Epithelial cell of esophagus (primary cell): ENCODE data around the gene MRPL46.

Source experiments
- DNase-seq: peaks from one replicate; pipeline ENCODE4 v3.0.0; 2010; ENCODE audit warnings: low read depth
- H3K4me3 ChIP-seq: 2 replicates; pipeline ENCODE4 v1.5.1; 2011; ENCODE audit warnings: mild to moderate bottlenecking, low read length, control low read depth
- TF ChIP-seq, protein P1 (sequence below): IDR thresholded peaks from 2 replicates; pipeline ENCODE4 v1.5.1; 2011; ENCODE audit warnings: low read depth, mild to moderate bottlenecking, low read length, control low read depth, inconsistent platforms; ENCODE audit not compliant: insufficient read depth; ENCODE audit errors: missing control alignments

The MRPL46 gene

GRCh38 chr15:88467073-88467934 lies at the start of gene MRPL46, which contains the start of gene MRPS11:
TSS of gene MRPL46 (minus strand) at chr15:88467388. CDS start at chr15:88467377, 11 bp downstream.
TSS of gene MRPS11 (plus strand) at chr15:88467708. CDS start at chr15:88467718, 10 bp downstream.
- peak; percentile 85 for DNase-seq
- H3K4me3 ChIP-seq: peak within 1 kb of the TSS; percentile 94
- TF ChIP-seq, protein P1, sequence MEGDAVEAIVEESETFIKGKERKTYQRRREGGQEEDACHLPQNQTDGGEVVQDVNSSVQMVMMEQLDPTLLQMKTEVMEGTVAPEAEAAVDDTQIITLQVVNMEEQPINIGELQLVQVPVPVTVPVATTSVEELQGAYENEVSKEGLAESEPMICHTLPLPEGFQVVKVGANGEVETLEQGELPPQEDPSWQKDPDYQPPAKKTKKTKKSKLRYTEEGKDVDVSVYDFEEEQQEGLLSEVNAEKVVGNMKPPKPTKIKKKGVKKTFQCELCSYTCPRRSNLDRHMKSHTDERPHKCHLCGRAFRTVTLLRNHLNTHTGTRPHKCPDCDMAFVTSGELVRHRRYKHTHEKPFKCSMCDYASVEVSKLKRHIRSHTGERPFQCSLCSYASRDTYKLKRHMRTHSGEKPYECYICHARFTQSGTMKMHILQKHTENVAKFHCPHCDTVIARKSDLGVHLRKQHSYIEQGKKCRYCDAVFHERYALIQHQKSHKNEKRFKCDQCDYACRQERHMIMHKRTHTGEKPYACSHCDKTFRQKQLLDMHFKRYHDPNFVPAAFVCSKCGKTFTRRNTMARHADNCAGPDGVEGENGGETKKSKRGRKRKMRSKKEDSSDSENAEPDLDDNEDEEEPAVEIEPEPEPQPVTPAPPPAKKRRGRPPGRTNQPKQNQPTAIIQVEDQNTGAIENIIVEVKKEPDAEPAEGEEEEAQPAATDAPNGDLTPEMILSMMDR: no peak

DNA sequence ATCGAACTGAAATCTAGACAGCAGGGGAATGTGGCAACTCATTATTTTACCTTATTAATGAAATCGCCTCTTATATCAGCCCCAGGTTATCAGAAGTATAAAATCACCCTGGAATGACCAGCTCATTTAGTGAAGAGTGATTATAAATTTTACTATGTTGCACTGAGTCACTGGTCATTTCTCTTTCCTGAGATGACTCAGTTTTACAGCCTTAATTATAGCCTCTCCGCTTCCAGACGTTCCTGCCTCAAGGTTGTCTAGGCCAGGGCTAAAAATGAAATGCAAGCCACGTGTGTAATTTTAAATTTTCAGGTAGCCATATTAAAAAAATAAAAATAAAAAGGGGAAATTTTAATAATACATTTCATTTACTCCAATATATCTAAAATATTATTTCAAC lies 46.0 kb upstream of the MRPL46 start:
- DNase-seq: peak; percentile 24
- no peak overlapping the region for H3K4me3 ChIP-seq
- TF ChIP-seq, protein P1: no peak

GRCh38 chr15:88512601-88513000 lies 45.4 kb upstream of the MRPL46 start:
- TF ChIP-seq, protein P1: no peak
- H3K4me3 ChIP-seq: no peak overlapping the region
- DNase-seq: no peak

DNA sequence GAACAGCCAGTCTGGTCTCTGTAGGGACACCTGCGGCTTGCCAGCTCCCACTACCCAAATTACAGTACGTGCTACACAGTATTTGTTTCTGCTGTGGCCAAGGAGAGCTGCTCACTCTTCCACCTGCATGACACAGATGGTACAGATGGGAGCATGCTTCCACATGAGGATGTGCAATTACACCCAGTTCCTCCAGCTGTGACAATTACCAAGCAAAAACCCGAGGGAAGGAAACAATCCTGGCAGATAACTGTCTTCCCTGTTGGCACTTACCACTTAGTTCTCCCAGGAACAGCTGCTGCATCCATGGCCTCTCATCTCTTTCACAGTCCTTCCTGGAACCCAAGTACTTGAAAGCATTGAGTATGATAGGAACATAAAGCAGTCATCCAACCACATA lies 44.9 kb upstream of the MRPL46 start:
- no peak for DNase-seq
- TF ChIP-seq, protein P1: no peak

DNA sequence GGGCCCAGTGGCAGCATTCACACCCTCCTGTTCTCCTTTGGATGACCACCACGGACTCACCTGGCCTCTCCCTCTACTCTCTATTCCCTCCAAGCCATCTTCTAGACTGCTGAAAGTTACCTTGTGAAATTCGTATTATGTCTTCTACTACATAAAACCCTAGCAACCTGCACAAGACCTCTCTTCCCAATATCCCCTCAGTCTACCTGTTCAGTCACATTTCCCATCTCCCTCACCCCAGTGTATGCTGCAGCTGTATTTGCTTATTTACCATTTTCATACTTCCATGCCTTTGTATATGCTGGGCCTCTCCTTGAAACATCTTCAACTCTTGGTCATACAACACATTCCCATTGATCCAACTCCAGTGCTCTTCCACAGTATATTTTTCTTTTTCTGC lies 44.0 kb upstream of the MRPL46 start:
- TF ChIP-seq, protein P1: no peak
- no peak for DNase-seq

More for the DNA sequence above, 44.9 kb upstream of the MRPL46 start:
- no peak overlapping the region for H3K4me3 ChIP-seq

DNA sequence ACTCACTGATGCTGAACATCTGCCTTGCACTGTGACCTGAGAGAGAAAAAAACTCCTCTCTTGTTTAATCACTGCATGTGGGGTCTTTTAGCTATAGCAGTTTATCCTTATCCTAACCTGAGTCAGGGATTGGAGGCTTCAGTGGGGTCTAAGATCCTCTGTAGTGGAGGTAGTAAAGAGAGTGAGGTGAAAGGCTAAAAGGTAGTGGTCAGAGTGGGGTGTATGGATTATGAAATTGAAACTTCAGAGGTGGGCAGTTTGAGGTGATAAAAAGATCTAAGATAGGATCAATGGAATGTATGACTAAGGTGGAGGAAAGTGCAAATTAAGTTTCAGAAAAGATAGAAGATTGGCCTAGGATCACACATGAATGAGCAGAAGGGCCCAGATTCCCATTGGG lies 42.8 kb upstream of the MRPL46 start:
- TF ChIP-seq, protein P1: no peak
- H3K4me3 ChIP-seq: no peak overlapping the region
- no peak for DNase-seq

More for the DNA sequence above, 44.0 kb upstream of the MRPL46 start:
- no peak overlapping the region for H3K4me3 ChIP-seq
